AG04450 (cell line): ENCODE measurements around the gene SORCS2. TPM values are rescaled to one million over a fixed set of nuclear protein-coding genes. Genes with fewer than 3 reads are reported as not detected.

Experiments
- CTCF ChIA-PET: fragments of 300-600, 350-600 bp; formaldehyde crosslinking; extraction: SDS; loops from one replicate; lab custom pipeline; 2022; ENCODE audit warnings: antibody characterized with exemption, inconsistent platforms; lab: Charles Lee
- POLR2A ChIA-PET: fragments of 350-600 bp; formaldehyde crosslinking; extraction: SDS; loops from one replicate; lab custom pipeline; 2021; ENCODE audit warnings: antibody characterized with exemption, inconsistent platforms; lab: Yijun Ruan, JAX
- DNase-seq: peaks from one replicate; pipeline ENCODE4 v3.0.0-alpha.2; 2011; ENCODE audit warnings: low read depth, low spot score
- H3K27ac ChIP-seq: one replicate; pipeline ENCODE4 v1.5.1; 2012; ENCODE audit warnings: low read depth, low read length, control low read depth
- H3K27me3 ChIP-seq: one replicate; pipeline ENCODE4 v1.6.0; 2012; ENCODE audit warnings: low read length; ENCODE audit not compliant: control insufficient read depth, insufficient read depth
- H3K4me3 ChIP-seq: 2 replicates; pipeline ENCODE4 v1.5.1; 2011; ENCODE audit warnings: mild to moderate bottlenecking, low read depth, low read length, control low read depth
- H3K9me3 ChIP-seq: 2 replicates; pipeline ENCODE4 v1.5.1; 2012; ENCODE audit warnings: low read length; ENCODE audit not compliant: control insufficient read depth, insufficient read depth
- polyA plus RNA-seq: library from polyadenylated mRNA; depleted of rRNA; stranded (reverse); fragments of >200 nt; gene quantifications from 2 replicates; pipeline ENCODE4 v1.2.3, GENCODE V29; 2011
- TF ChIP-seq, protein P1 (sequence below): IDR thresholded peaks from 2 replicates; pipeline ENCODE4 v1.5.1; 2011; ENCODE audit warnings: low read depth, low read length, control low read depth, inconsistent platforms

The SORCS2 gene
- polyA plus RNA-seq, 1 experiment = 0.29 TPM

DNA sequence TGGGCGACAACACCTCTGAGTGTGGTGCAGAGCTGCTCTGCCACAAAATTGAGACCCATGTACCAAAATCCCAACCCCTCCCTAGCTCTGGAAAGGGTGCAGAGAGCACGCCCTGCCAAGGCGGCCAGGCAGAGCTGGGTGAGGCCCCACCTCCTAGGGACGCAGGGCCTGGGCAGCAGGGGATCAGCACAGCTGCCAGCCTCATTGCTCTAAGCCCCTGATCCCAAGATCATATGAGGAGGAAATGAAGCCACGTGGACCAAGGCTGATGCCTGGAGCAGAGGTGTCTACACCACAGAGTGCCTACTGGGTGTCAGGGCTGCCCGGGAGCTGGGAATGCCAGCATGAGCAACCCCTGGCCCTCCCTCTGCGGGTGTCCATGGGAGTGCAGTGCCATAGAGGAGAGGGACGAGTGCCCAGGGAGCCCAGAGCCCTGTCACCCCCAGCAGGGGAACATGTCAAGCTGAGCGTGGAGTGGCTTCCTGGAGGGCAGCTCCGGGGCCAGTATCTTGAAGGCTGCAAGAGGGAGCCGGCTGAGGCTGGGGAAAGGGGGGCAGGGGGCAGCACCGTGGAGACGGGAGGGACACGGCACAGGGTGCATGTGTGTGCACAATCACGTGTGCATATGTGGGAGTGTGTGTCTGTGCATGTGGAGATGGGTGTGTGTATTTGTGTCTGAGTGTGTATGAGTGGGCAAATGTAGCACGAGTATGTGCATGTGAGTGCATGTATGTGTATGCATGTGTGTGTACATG lies 306.3 kb downstream of the SORCS2 start:
- H3K9me3 ChIP-seq = no peaks in the 10 kb centered on the region; the same call in 1 of the 2 replicates
- TF ChIP-seq, protein P1, sequence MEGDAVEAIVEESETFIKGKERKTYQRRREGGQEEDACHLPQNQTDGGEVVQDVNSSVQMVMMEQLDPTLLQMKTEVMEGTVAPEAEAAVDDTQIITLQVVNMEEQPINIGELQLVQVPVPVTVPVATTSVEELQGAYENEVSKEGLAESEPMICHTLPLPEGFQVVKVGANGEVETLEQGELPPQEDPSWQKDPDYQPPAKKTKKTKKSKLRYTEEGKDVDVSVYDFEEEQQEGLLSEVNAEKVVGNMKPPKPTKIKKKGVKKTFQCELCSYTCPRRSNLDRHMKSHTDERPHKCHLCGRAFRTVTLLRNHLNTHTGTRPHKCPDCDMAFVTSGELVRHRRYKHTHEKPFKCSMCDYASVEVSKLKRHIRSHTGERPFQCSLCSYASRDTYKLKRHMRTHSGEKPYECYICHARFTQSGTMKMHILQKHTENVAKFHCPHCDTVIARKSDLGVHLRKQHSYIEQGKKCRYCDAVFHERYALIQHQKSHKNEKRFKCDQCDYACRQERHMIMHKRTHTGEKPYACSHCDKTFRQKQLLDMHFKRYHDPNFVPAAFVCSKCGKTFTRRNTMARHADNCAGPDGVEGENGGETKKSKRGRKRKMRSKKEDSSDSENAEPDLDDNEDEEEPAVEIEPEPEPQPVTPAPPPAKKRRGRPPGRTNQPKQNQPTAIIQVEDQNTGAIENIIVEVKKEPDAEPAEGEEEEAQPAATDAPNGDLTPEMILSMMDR = no peak
- POLR2A ChIA-PET = no interaction called here
- H3K27ac ChIP-seq = no peak overlapping the region
- no peak for DNase-seq
- H3K4me3 ChIP-seq = no peak overlapping the region
- CTCF ChIA-PET = no interaction called here
- H3K27me3 ChIP-seq = peaks cover 45% of the 10 kb centered on the region

DNA sequence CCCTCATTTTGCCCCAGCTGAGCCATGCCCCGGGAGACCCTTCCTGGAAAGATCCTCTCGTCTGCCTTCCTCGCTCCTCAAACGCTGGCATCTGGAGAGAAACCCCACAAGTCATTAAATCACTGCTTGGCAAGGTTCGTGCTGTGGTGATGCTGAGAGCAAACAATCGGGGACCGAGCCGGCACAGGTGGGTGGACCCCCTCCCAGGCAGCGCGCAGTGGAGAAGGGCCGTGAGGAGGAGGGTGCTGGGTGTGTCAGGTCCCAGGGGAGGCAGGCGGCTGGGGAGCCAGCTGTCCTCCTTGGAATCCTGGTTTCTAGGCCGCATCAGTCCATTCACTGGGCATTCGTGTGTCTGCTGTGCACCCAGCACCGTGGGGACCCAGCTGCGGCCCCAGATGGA lies 307.3 kb downstream of the SORCS2 start:
- ChIA-PET POLR2A (no interaction called here), CTCF (no interaction called here)
- H3K27ac ChIP-seq = no peak overlapping the region
- no peak for DNase-seq
- peaks cover under 1% of the 10 kb centered on the region; the same call in 1 of the 2 replicates for H3K9me3 ChIP-seq
- no peak overlapping the region for H3K4me3 ChIP-seq
- TF ChIP-seq, protein P1 = no peak
- peaks cover 54% of the 10 kb centered on the region for H3K27me3 ChIP-seq

DNA sequence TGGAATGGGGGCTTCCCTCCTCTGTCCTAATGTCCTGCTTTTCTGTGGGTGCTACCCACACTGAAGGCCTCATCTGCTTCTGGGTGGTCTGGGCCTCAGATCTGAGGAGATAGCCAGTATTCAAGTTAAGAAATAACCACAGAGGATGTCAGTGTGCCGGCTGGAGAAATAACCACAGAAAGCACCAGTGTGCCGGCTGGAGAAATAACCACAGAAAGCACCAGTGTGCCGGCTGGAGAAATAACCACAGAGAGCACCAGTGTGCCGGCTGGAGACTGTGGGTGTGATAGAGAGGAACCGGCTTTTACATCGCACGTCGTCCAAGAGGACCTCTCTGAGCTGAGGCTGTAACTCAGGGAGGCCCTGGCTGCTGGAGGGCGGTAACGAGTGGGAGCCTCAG lies 308.1 kb downstream of the SORCS2 start:
- DNase-seq = no peak
- Histone ChIP-seq H3K27ac (no peak overlapping the region), H3K27me3 (peaks cover 55% of the 10 kb centered on the region), H3K9me3 (peaks cover 3% of the 10 kb centered on the region; the same call in 1 of the 2 replicates), H3K4me3 (no peak overlapping the region)
- TF ChIP-seq, protein P1 = no peak
- ChIA-PET POLR2A (no interaction called here), CTCF (no interaction called here)

DNA sequence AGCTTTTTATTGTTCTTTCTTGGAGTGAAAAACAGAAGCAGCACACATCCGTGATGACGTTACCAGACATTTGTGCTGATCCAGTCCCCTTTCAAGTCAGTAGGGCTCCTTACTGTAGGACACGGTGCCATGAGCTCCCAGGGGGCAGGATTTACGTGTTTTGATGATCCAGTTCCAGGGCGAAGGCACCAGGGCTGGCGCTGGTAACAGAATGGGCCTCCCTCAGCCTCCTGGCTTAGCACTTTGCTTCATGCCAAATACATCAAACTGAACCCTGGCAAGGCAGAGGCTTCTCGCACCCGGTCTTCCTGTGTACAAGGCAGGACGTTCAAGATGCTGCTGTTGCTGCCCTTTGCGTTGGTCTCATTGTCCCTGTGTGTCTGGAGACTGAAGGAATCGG lies 309.0 kb downstream of the SORCS2 start:
- TF ChIP-seq, protein P1 = no peak
- Histone ChIP-seq H3K27ac (no peak overlapping the region), H3K9me3 (peaks cover 3% of the 10 kb centered on the region; the same call in 1 of the 2 replicates), H3K27me3 (peaks cover 57% of the 10 kb centered on the region), H3K4me3 (no peak overlapping the region)
- no peak for DNase-seq
- POLR2A ChIA-PET = no interaction called here
- CTCF ChIA-PET = no interaction called here

DNA sequence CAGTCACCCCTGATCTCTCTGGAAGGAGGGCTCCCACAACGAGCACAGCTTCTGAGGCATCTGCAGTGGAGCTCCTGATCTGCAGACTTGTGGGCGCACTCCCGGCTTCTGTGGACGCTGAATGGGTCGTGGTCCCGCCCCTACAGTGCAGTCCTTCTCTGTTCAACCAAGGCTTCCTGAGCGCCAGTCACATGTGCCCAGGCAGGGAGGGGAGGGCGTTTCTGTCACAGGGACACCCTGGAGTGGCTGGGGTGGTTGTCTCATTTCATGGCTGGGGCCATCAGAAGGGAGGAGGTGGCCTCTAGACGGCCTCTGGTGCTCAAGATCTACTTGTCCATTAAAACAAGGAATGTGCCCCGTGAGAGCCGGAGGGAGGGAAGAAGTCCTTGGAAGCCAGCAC lies 309.5 kb downstream of the SORCS2 start:
- H3K27ac ChIP-seq = no peak overlapping the region
- H3K9me3 ChIP-seq = peaks cover 3% of the 10 kb centered on the region; the same call in 1 of the 2 replicates
- no peak overlapping the region for H3K4me3 ChIP-seq
- ChIA-PET POLR2A (no interaction called here), CTCF (no interaction called here)
- no peak for DNase-seq
- H3K27me3 ChIP-seq = peaks cover 60% of the 10 kb centered on the region
- TF ChIP-seq, protein P1 = no peak
